Measurements from ENCODE around the gene OLIG3.

The OLIG3 gene

DNA sequence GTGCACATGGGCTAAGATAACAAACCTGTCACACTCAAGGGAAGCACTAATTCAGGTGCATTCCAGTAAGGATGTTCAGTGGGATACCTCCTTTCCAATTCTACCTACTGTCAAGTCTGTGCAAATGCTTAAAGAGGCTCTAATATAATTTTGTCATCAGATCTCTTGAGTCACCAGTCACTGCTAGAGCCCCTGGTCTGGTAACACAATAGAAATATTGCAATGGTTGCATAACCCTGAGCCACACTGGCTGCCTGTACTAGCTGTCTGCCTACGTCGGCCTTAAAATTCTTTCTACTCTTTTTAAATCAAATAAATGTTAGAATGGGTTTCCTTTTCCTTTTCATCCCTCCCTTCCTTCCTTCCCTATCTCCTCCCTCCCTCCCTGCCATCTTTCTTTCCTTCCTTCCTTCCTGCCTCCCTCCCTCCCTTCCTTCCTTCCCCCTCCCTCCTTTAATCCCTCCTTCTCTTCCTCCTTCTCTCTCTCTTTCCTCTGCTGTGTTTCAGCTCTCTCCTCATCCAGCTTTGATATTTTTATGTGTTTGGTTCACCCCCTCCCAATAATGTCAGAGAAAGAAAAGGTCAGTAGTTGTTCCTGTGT, 28.1 kb upstream of the OLIG3 start:
- Histone ChIP-seq H3K4me1 (no peaks in the 10 kb centered on the region), H3K27ac (no peak overlapping the region), H3K27me3 (ENCODE audit: control insufficient read depth, insufficient read depth, low read length) (peaks cover 5% of the 10 kb centered on the region), H3K9ac (no peak overlapping the region), H2AFZ (no peak overlapping the region), H3K4me3 (ENCODE audit: low read depth, low read length) (no peak overlapping the region), H3K79me2 (no peaks in the 10 kb centered on the region), H3K9me3 (ENCODE audit: control insufficient read depth, low read length) (no peaks in the 10 kb centered on the region), H3K36me3 (ENCODE audit: control insufficient read depth, insufficient read depth, low read length) (no peaks in the 10 kb centered on the region), H3K4me2 (ENCODE audit: low read length) (no peak overlapping the region)
- TF ChIP-seq, protein P1, sequence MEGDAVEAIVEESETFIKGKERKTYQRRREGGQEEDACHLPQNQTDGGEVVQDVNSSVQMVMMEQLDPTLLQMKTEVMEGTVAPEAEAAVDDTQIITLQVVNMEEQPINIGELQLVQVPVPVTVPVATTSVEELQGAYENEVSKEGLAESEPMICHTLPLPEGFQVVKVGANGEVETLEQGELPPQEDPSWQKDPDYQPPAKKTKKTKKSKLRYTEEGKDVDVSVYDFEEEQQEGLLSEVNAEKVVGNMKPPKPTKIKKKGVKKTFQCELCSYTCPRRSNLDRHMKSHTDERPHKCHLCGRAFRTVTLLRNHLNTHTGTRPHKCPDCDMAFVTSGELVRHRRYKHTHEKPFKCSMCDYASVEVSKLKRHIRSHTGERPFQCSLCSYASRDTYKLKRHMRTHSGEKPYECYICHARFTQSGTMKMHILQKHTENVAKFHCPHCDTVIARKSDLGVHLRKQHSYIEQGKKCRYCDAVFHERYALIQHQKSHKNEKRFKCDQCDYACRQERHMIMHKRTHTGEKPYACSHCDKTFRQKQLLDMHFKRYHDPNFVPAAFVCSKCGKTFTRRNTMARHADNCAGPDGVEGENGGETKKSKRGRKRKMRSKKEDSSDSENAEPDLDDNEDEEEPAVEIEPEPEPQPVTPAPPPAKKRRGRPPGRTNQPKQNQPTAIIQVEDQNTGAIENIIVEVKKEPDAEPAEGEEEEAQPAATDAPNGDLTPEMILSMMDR (IDR thresholded peaks at IDR 0.05): no peak

DNA sequence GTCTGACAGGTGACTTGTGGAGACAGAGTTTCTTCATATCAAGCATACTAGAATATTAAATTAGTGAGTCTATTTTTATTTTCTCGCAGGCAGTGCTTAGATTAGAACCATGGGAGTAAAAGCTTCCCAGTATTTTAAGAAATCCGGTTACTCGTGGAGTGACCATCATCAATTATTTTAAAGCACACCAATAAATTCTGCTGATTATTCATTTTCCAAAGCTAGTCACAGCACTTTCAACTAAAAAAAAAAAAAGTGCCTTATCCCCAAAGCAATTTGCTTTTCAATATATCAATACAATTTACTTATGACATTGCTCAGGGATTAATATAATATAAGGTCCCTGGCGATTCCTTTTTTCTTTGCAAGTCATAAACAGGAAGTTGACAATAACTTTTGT, 26.3 kb upstream of the OLIG3 start:
- H3K4me1 ChIP-seq: no peaks in the 10 kb centered on the region
- no peak overlapping the region for H3K9ac ChIP-seq
- H3K27me3 ChIP-seq (ENCODE audit: control insufficient read depth, insufficient read depth, low read length): peaks cover 5% of the 10 kb centered on the region

DNA sequence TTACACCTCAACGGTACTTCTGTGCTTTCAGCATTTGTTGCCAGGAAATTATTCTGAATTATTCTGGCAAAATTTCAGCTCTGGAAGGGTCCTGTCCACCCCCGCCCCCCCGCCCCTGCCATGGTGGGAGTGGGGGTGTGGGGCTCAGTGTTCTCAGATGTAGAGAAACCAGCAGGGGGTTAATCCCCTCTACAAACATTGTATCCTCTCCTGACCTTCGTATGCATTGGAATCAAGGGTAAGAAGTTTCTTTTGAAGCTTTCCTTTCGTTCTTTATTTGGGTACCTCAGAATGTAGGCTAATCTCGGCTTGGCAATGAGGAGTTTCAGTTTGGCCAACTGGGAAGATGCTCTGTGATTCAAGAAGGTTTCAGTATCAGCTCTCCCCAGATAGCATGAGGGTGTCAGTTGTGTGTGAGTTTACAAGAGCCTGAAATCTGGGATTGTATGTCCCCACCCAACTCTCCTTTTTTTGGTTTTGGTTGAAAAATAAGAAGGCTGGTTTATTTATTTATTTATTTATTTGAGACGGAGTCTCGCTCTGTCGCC, 25.5 kb upstream of the OLIG3 start:
- no peaks in the 10 kb centered on the region for H3K4me1 ChIP-seq
- no peaks in the 10 kb centered on the region for H3K9me3 ChIP-seq (ENCODE audit: control insufficient read depth, low read length)
- no peak overlapping the region for H3K4me3 ChIP-seq (ENCODE audit: low read depth, low read length)
- TF ChIP-seq, protein P1 (IDR thresholded peaks at IDR 0.05): no peak
- no peaks in the 10 kb centered on the region for H3K79me2 ChIP-seq
- H3K9ac ChIP-seq: no peak overlapping the region
- no peak overlapping the region for H2AFZ ChIP-seq
- H3K27ac ChIP-seq: no peak overlapping the region
- H3K27me3 ChIP-seq (ENCODE audit: control insufficient read depth, insufficient read depth, low read length): peaks cover 5% of the 10 kb centered on the region
- no peak overlapping the region for H3K4me2 ChIP-seq (ENCODE audit: low read length)
- no peaks in the 10 kb centered on the region for H3K36me3 ChIP-seq (ENCODE audit: control insufficient read depth, insufficient read depth, low read length)

More for the DNA sequence above, 26.3 kb upstream of the OLIG3 start:
- H3K9me3 ChIP-seq (ENCODE audit: control insufficient read depth, low read length): no peaks in the 10 kb centered on the region
- H3K79me2 ChIP-seq: no peaks in the 10 kb centered on the region
- H3K4me2 ChIP-seq (ENCODE audit: low read length): no peak overlapping the region
- H2AFZ ChIP-seq: no peak overlapping the region
- H3K27ac ChIP-seq: no peak overlapping the region
- H3K36me3 ChIP-seq (ENCODE audit: control insufficient read depth, insufficient read depth, low read length): no peaks in the 10 kb centered on the region
- TF ChIP-seq, protein P1 (IDR thresholded peaks at IDR 0.05): no peak
- H3K4me3 ChIP-seq (ENCODE audit: low read depth, low read length): no peak overlapping the region

DNA sequence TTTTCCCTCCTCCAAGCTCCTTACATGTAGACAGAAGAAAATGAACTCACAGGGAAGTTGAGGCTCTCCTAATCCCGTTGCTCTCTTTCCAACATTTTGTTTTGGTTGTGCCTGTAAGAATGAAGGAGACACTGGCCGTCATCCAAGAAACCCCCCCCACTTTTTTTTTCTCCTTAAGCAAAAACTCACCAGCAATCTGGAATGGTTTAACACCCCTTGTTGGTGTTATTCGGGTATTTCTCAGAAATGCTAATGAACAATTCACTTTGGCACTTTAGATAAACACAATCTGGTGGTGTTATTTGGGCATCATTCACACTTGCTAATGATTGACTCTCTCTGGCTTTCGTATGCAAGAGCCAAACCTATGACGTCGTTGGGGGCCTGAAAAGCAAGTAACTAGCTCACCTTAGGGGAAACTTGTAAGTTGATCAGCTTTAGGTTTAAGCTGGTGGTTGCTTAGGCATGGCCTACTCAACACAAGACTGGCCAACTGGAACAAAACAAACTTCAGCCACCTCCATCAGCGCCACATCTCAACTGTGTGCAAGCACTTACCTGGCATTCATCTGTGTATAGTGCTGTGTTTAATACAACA, 24.3 kb upstream of the OLIG3 start:
- Histone ChIP-seq H3K36me3 (ENCODE audit: control insufficient read depth, insufficient read depth, low read length) (no peaks in the 10 kb centered on the region), H3K4me1 (no peaks in the 10 kb centered on the region), H3K4me2 (ENCODE audit: low read length) (no peak overlapping the region), H3K4me3 (ENCODE audit: low read depth, low read length) (no peak overlapping the region), H2AFZ (no peak overlapping the region), H3K27ac (no peak overlapping the region), H3K79me2 (no peaks in the 10 kb centered on the region), H3K9ac (no peak overlapping the region), H3K9me3 (ENCODE audit: control insufficient read depth, low read length) (no peaks in the 10 kb centered on the region), H3K27me3 (ENCODE audit: control insufficient read depth, insufficient read depth, low read length) (peaks cover 5% of the 10 kb centered on the region)
- TF ChIP-seq, protein P1 (IDR thresholded peaks at IDR 0.05): no peak
